ENCODE measurements around the gene FNBP1L. TPM values are rescaled to one million over a fixed set of nuclear protein-coding genes. Genes with fewer than 3 reads are reported as not detected.

Gene FNBP1L
- total and polyA plus RNA-seq, 10 of the 15 experiments (the other 5 are each of a cell fraction or from before 2014, with no cell fraction given): 0.02 to 0.12 (median 0.07) TPM; not detected in 4

GRCh38 chr1:93427656-93428055, 20.3 kb upstream of the FNBP1L start:
- intact Hi-C loops (cut with micrococcal nuclease; ENCODE audit: unreplicated experiment): no loop called here

More at GRCh38 chr1:93427656-93428055, 20.3 kb upstream of the FNBP1L start:
- no peak for FAIRE-seq
- Histone ChIP-seq H3K4me3 (no peak overlapping the region), H3K4me1 (ENCODE audit: control insufficient read depth, insufficient read depth, low read length) (no peaks in the 10 kb centered on the region), H3K27me3 (replicated peaks in 1 of 2; ENCODE audit: control insufficient read depth in 2 of 2, insufficient read depth in 2 of 2, low read length in 1 of 2) (0 out of 4 replicates have a peak, but pooled peaks cover 0 to 2% of the 10 kb centered on the region in 2 experiments), H3K36me3 (ENCODE audit: control insufficient read depth in 2 of 2, insufficient read depth in 2 of 2, low read length in 1 of 2) (no peaks in the 10 kb centered on the region), H3K27ac (ENCODE audit: control insufficient read depth, insufficient read depth) (no peak overlapping the region), H2AFZ (ENCODE audit: control insufficient read depth, low read depth, low read length) (no peak overlapping the region), H3K4me2 (ENCODE audit: control insufficient read depth, insufficient read depth) (no peak overlapping the region), H4K20me1 (ENCODE audit: control insufficient read depth, insufficient read depth) (no peaks in the 10 kb centered on the region), H3K79me2 (ENCODE audit: control insufficient read depth, insufficient read depth, low read length) (no peaks in the 10 kb centered on the region), H3K9ac (ENCODE audit: control insufficient read depth, insufficient read depth, low read length) (no peak overlapping the region), H3K9me3 (replicated peaks; ENCODE audit: control insufficient read depth, insufficient read depth, low read length) (no peaks in the 10 kb centered on the region; the same call in 2 of the 3 replicates)
- in situ Hi-C loops (cut with MboI): loop anchor here (25.0 kb wide), 1 partner anchor 410 kb away; no protein-coding TSS in a partner anchor
- no peak for ATAC-seq
- CTCF ChIA-PET: no interaction called here
- BruUV-seq (replicated peaks): no TSS peak
- RAD21 ChIA-PET (ENCODE audit: unreplicated experiment): no interaction called here
- SMC1A ChIA-PET (ENCODE audit: uncharacterized antibody, unreplicated experiment): interaction anchor here (1.6 kb wide), 1 partner anchor 386 kb away, joined by 4 read pairs; no protein-coding TSS in a partner anchor
- TF ChIP-seq CEBPB (IDR thresholded peaks at IDR 0.05; ENCODE audit: borderline replicate concordance in 1 of 2, low read depth in 2 of 2, low read length in 2 of 2) (no peak), BCL3 (IDR thresholded peaks at IDR 0.05; ENCODE audit: borderline replicate concordance, insufficient read depth, low read depth, low read length, poor library complexity, severe bottlenecking) (no peak), CREM (IDR thresholded peaks at IDR 0.05; ENCODE audit: low read depth) (no peak), HDGF (IDR thresholded peaks at IDR 0.05) (no peak), RCOR1 (conservative IDR thresholded peaks at IDR 0.05; ENCODE audit: low read depth, low read length) (no peak), GATAD2B (conservative IDR thresholded peaks at IDR 0.05; ENCODE audit: low read depth) (no peak), MTA2 (IDR thresholded peaks at IDR 0.05; ENCODE audit: low read depth) (no peak), WRNIP1 (IDR thresholded peaks at IDR 0.05; ENCODE audit: borderline replicate concordance, low read depth, low read length) (no peak), NKRF (conservative IDR thresholded peaks at IDR 0.05) (no peak), TAF1 (IDR thresholded peaks at IDR 0.05; ENCODE audit: borderline replicate concordance, low read depth, low read length) (no peak), CTCF (IDR thresholded peaks at IDR 0.05 in 2 of 3, conservative IDR thresholded peaks at IDR 0.05 in 1 of 3; ENCODE audit: control insufficient read depth in 2 of 3, extremely low read depth in 1 of 3, insufficient read depth in 1 of 3, low read depth in 3 of 3, low read length in 3 of 3) (no peak), ATF7 (IDR thresholded peaks at IDR 0.05; ENCODE audit: low read depth) (no peak), TCF3 (IDR thresholded peaks at IDR 0.05; ENCODE audit: borderline replicate concordance, insufficient read depth, low read depth, low read length) (no peak), EGR1 (IDR thresholded peaks at IDR 0.05; ENCODE audit: borderline replicate concordance in 1 of 2, low read depth in 2 of 2, low read length in 2 of 2) (no peak), POLR2A (IDR thresholded peaks at IDR 0.05; ENCODE audit: low read depth, low read length) (no peak), ZNF384 (IDR thresholded peaks at IDR 0.05; ENCODE audit: borderline replicate concordance, low read depth, low read length) (no peak), CHD4 (IDR thresholded peaks at IDR 0.05) (no peak), CBX3 (IDR thresholded peaks at IDR 0.05; ENCODE audit: borderline replicate concordance, low read depth) (no peak), NFXL1 (IDR thresholded peaks at IDR 0.05; ENCODE audit: borderline replicate concordance) (no peak), PAX8 (IDR thresholded peaks at IDR 0.05) (no peak)
- DNase-seq (ENCODE audit: low read depth, low spot score): no peak
- POLR2A ChIA-PET: no interaction called here
- WGBS (ENCODE audit: insufficient coverage, insufficient replicate concordance, low lambda C conversion rate, missing lambda C conversion rate): 69% methylated on average over 3 of the region's 3 CpGs

Measured in GM12878 (cell line).